HG03039 (cell line): Measurements from ENCODE around the gene PCGF2.
A peak's percentile ranks its signal among the peaks of the same experiment; 100 is the strongest.

Experiments used
- ATAC-seq: cut with Tn5 transposase; IDR thresholded peaks from one replicate; pipeline ENCODE4 v1.9.1; 2021; ENCODE audit warnings: mild to moderate bottlenecking, moderate library complexity; ENCODE audit not compliant: unreplicated experiment

PCGF2 gene

GRCh38 chr17:38751808-38752307, 3.7 kb upstream of the PCGF2 start:
- peak; percentile 31 for ATAC-seq

GRCh38 chr17:38751144-38751807, 3.1 kb upstream of the PCGF2 start:
- no peak for ATAC-seq

GRCh38 chr17:38750312-38751121, 2.4 kb upstream of the PCGF2 start:
- no peak for ATAC-seq

- ATAC-seq: no peak
Measured at GRCh38 chr17:38750044-38750311, 1.8 kb upstream of the PCGF2 start.

GRCh38 chr17:38749223-38750043, 1.3 kb upstream of the PCGF2 start:
- ATAC-seq: no peak

- no peak for ATAC-seq
Measured at GRCh38 chr17:38748892-38749222, 721 bp upstream of the PCGF2 start.

- ATAC-seq: no peak
Measured at GRCh38 chr17:38747463-38748148, 530 bp downstream of the PCGF2 start.

GRCh38 chr17:38746849-38747462, 1.2 kb downstream of the PCGF2 start:
- ATAC-seq: no peak

- no peak for ATAC-seq
Measured at GRCh38 chr17:38746004-38746848, 1.9 kb downstream of the PCGF2 start.

- ATAC-seq: no peak
Measured at GRCh38 chr17:38745545-38745944, 2.6 kb downstream of the PCGF2 start.

- ATAC-seq: no peak
Measured at GRCh38 chr17:38743556-38744171, 4.5 kb downstream of the PCGF2 start.

GRCh38 chr17:38742411-38743308, 5.5 kb downstream of the PCGF2 start:
- ATAC-seq: no peak

GRCh38 chr17:38741921-38742410, 6.2 kb downstream of the PCGF2 start:
- ATAC-seq: no peak

GRCh38 chr17:38741461-38741860, 6.7 kb downstream of the PCGF2 start:
- no peak for ATAC-seq

GRCh38 chr17:38740806-38741205, 7.3 kb downstream of the PCGF2 start:
- no peak for ATAC-seq

GRCh38 chr17:38740044-38740443, 8.1 kb downstream of the PCGF2 start:
- no peak for ATAC-seq

- ATAC-seq: no peak
Measured at GRCh38 chr17:38739305-38739704, 8.8 kb downstream of the PCGF2 start.

- no peak for ATAC-seq
Measured at GRCh38 chr17:38738686-38739085, 9.4 kb downstream of the PCGF2 start.
